Stimulated activated CD8-positive, alpha-beta memory T cell treated with anti-CD3 and anti-CD28 coated beads, Interleukin-12 subunit alpha, Interleukin-12 subunit beta, amount 100 ng/mL, for 24 hours (primary cell): ENCODE measurements around the gene NSMCE1.
"Not testable (repeated sequence)": the region's sequence is repeated elsewhere in the genome, so short reads cannot be mapped to it uniquely, and the experiment has no call there.

Experiments
- DNase-seq: peaks from one replicate; pipeline ENCODE4 v3.0.0-alpha.2; 2020; ENCODE audit errors: extremely low read depth

Gene NSMCE1

GRCh38 chr16:27272697-27273096, 4.1 kb upstream of the NSMCE1 start:
- not testable (repeated sequence) for DNase-seq

GRCh38 chr16:27272076-27272475, 3.5 kb upstream of the NSMCE1 start:
- DNase-seq = no peak

- DNase-seq = no peak
Measured at GRCh38 chr16:27270349-27270748, 1.8 kb upstream of the NSMCE1 start.

- DNase-seq = no peak
Measured at GRCh38 chr16:27269300-27270150, 953 bp upstream of the NSMCE1 start.

GRCh38 chr16:27267037-27267677, 1.4 kb downstream of the NSMCE1 start:
- DNase-seq = no peak

- no peak for DNase-seq
Measured at GRCh38 chr16:27265982-27266381, 2.6 kb downstream of the NSMCE1 start.

GRCh38 chr16:27264151-27264550, 4.4 kb downstream of the NSMCE1 start:
- DNase-seq = no peak

GRCh38 chr16:27262904-27263423, 5.6 kb downstream of the NSMCE1 start:
- not testable (repeated sequence) for DNase-seq

GRCh38 chr16:27259710-27260109, 8.9 kb downstream of the NSMCE1 start:
- DNase-seq = no peak

- no peak for DNase-seq
Measured at GRCh38 chr16:27258241-27258734, 10.3 kb downstream of the NSMCE1 start.

- no peak for DNase-seq
Measured at GRCh38 chr16:27257271-27257670, 11.3 kb downstream of the NSMCE1 start.

GRCh38 chr16:27256861-27257260, 11.7 kb downstream of the NSMCE1 start:
- no peak for DNase-seq

- DNase-seq = no peak
Measured at GRCh38 chr16:27254262-27254811, 14.2 kb downstream of the NSMCE1 start.

GRCh38 chr16:27253526-27253930, 15.0 kb downstream of the NSMCE1 start:
- no peak for DNase-seq

GRCh38 chr16:27252206-27252585, 16.4 kb downstream of the NSMCE1 start:
- no peak for DNase-seq

GRCh38 chr16:27251541-27252205, 16.9 kb downstream of the NSMCE1 start:
- no peak for DNase-seq

- not testable (repeated sequence) for DNase-seq
Measured at GRCh38 chr16:27248886-27249285, 19.7 kb downstream of the NSMCE1 start.

GRCh38 chr16:27248036-27248435, 20.5 kb downstream of the NSMCE1 start:
- DNase-seq = no peak

- not testable (repeated sequence) for DNase-seq
Measured at GRCh38 chr16:27247076-27247475, 21.5 kb downstream of the NSMCE1 start.

GRCh38 chr16:27246439-27246838, 22.1 kb downstream of the NSMCE1 start:
- DNase-seq = no peak

GRCh38 chr16:27245276-27246172, 23.0 kb downstream of the NSMCE1 start:
- no peak for DNase-seq
